Peyer's patch (tissue), 4 donors: ENCODE data around the gene LARP1.

Experiments used
- POLR2A ChIP-seq, 2 donors: fragments of 450-650 bp; IDR thresholded peaks; one replicate each; pipeline ENCODE4 v1.5.1; 2017; ENCODE audit warnings: antibody characterized with exemption in 2 of 2, mild to moderate bottlenecking in 2 of 2, moderate library complexity in 2 of 2
- TF ChIP-seq, protein P1 (sequence below), 6 experiments: fragments of 450-650 bp in 4 of 6; fragments of 200-600 bp in 2 of 6; sonication (generic) in 1 of 6; IDR thresholded peaks; one replicate each; pipeline ENCODE4 v1.5.1; 2017 to 2019; ENCODE audit warnings: antibody characterized with exemption in 6 of 6, mild to moderate bottlenecking in 3 of 6, moderate library complexity in 1 of 6

DNA sequence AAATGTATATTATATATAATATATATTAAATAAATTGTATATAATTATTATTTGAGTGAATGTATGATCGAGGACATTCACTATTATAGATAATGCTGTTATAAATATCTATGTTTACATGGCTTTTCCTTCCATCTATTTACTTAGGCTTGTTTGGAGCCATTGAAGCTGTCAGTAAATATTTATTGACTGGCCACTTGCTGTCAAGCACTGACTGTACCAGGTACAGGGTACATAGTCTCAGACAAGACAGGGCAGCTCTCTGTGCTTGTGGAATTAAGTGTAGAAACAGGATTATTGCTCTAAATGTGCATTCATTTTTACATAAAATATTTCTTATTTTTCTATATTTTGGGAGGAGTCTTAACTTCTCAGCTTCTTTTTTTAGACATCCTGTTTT lies 78.9 kb downstream of the LARP1 start:
- TF ChIP-seq, protein P1, sequence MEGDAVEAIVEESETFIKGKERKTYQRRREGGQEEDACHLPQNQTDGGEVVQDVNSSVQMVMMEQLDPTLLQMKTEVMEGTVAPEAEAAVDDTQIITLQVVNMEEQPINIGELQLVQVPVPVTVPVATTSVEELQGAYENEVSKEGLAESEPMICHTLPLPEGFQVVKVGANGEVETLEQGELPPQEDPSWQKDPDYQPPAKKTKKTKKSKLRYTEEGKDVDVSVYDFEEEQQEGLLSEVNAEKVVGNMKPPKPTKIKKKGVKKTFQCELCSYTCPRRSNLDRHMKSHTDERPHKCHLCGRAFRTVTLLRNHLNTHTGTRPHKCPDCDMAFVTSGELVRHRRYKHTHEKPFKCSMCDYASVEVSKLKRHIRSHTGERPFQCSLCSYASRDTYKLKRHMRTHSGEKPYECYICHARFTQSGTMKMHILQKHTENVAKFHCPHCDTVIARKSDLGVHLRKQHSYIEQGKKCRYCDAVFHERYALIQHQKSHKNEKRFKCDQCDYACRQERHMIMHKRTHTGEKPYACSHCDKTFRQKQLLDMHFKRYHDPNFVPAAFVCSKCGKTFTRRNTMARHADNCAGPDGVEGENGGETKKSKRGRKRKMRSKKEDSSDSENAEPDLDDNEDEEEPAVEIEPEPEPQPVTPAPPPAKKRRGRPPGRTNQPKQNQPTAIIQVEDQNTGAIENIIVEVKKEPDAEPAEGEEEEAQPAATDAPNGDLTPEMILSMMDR (IDR thresholded peaks at IDR 0.05), result no peak
- TF ChIP-seq POLR2A (IDR thresholded peaks at IDR 0.05), result no peak
